ENCODE measurements around the gene CCDC169. TPM values are rescaled to one million over a fixed set of nuclear protein-coding genes. Genes with fewer than 3 reads are reported as not detected.

Gene CCDC169
- total RNA-seq, 1 experiment from 2014 or later = not detected

DNA sequence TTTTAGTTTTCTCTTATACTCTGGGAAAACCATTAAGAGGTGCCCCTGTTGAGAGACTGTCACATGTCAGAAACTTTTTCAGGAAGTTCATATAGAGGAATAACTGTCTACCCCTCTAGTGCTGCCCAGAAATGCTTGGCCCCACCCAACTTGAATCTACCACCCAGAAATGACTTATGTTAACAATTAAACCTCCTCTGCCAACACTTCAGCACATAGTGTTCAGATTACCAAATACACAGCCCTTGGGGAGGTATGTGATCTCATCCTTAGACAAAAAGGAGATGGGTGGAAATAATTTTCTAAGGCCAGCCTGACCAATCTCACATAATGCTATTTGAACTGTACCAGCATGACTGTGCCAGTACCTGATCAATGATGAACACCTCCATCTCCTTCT, 35.6 kb downstream of the CCDC169 start:
- H3K27ac ChIP-seq (ENCODE audit: low read depth, low read length) = no peak overlapping the region
- H3K9me2 ChIP-seq (ENCODE audit: insufficient read depth) = no peaks in the 10 kb centered on the region
- H3K4me3 ChIP-seq (replicated peaks in 1 of 2; ENCODE audit: low read depth in 1 of 2, low read length in 2 of 2) = no peak overlapping the region
- DNase-seq (ENCODE audit: low read depth, low spot score) (no peak), ATAC-seq (no peak)
- peaks cover 5 to 40% of the 10 kb centered on the region in 2 experiments; a peak in 1 of 4 replicates for H3K9me3 ChIP-seq (ENCODE audit: control insufficient read depth in 1 of 2, insufficient read depth in 1 of 2, low read depth in 1 of 2, low read length in 2 of 2)
- H3K4me1 ChIP-seq (ENCODE audit: control insufficient read depth in 1 of 2, insufficient read depth in 2 of 2, low read length in 2 of 2) = no peaks in the 10 kb centered on the region
- intact Hi-C loops (cut with micrococcal nuclease) = no loop called here
- H4K20me1 ChIP-seq (ENCODE audit: insufficient read depth) = no peaks in the 10 kb centered on the region
- H3K9ac ChIP-seq (ENCODE audit: low read length) = no peak overlapping the region
- H3K4me2 ChIP-seq (ENCODE audit: low read length) = no peak overlapping the region
- ChIA-PET CTCF (no interaction called here), POLR2A (no interaction called here), RAD21 (ENCODE audit: low non-redundant PET in 1 of 2, low total read pairs in 2 of 2, uncharacterized antibody in 2 of 2, unreplicated experiment in 2 of 2) (no interaction called here)
- no peak overlapping the region for H2AFZ ChIP-seq (ENCODE audit: low read depth, low read length, poor library complexity, severe bottlenecking)
- no TSS peak for BruUV-seq (replicated peaks)
- no peaks in the 10 kb centered on the region for H3K36me3 ChIP-seq (ENCODE audit: control insufficient read depth in 1 of 2, insufficient read depth in 2 of 2, low read length in 2 of 2)
- H3K79me2 ChIP-seq (ENCODE audit: insufficient read depth, low read length) = no peaks in the 10 kb centered on the region
- H3K27me3 ChIP-seq (ENCODE audit: insufficient read depth, low read length) = no peaks in the 10 kb centered on the region
- TF ChIP-seq ZBTB33 (IDR thresholded peaks at IDR 0.05; ENCODE audit: extremely low read depth, insufficient replicate concordance, low read length) (no peak), SRF (IDR thresholded peaks at IDR 0.05; ENCODE audit: low read depth) (no peak), TCF7L2 (IDR thresholded peaks at IDR 0.05; ENCODE audit: borderline replicate concordance, extremely low read depth, insufficient read depth, insufficient read length) (no peak), FOSL1 (IDR thresholded peaks at IDR 0.05; ENCODE audit: low read depth) (no peak), CBX3 (IDR thresholded peaks at IDR 0.05; ENCODE audit: low read depth) (no peak), EZH2phosphoT487 (IDR thresholded peaks at IDR 0.05; ENCODE audit: borderline replicate concordance) (no peak), ZFX (IDR thresholded peaks at IDR 0.05) (no peak), ELF1 (IDR thresholded peaks at IDR 0.05; ENCODE audit: borderline replicate concordance, low read depth) (no peak), REST (IDR thresholded peaks at IDR 0.05; ENCODE audit: low read depth) (no peak), EZH2 (IDR thresholded peaks at IDR 0.05) (no peak), EGR1 (IDR thresholded peaks at IDR 0.05; ENCODE audit: low read depth) (no peak), JUND (IDR thresholded peaks at IDR 0.05) (no peak), ZNF274 (IDR thresholded peaks at IDR 0.05; ENCODE audit: low read depth, low read length) (no peak), RAD21 (IDR thresholded peaks at IDR 0.05; ENCODE audit: low read depth) (no peak), SIN3A (IDR thresholded peaks at IDR 0.05; ENCODE audit: low read depth) (no peak), CEBPB (IDR thresholded peaks at IDR 0.05; ENCODE audit: low read depth) (no peak), YY1 (IDR thresholded peaks at IDR 0.05; ENCODE audit: extremely low read depth, insufficient replicate concordance, low read depth, low read length) (no peak)
- TF ChIP-seq, protein P1, sequence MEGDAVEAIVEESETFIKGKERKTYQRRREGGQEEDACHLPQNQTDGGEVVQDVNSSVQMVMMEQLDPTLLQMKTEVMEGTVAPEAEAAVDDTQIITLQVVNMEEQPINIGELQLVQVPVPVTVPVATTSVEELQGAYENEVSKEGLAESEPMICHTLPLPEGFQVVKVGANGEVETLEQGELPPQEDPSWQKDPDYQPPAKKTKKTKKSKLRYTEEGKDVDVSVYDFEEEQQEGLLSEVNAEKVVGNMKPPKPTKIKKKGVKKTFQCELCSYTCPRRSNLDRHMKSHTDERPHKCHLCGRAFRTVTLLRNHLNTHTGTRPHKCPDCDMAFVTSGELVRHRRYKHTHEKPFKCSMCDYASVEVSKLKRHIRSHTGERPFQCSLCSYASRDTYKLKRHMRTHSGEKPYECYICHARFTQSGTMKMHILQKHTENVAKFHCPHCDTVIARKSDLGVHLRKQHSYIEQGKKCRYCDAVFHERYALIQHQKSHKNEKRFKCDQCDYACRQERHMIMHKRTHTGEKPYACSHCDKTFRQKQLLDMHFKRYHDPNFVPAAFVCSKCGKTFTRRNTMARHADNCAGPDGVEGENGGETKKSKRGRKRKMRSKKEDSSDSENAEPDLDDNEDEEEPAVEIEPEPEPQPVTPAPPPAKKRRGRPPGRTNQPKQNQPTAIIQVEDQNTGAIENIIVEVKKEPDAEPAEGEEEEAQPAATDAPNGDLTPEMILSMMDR (IDR thresholded peaks at IDR 0.05 in 2 of 3, conservative IDR thresholded peaks at IDR 0.05 in 1 of 3; ENCODE audit: borderline replicate concordance in 1 of 3, insufficient read depth in 1 of 3, low read depth in 2 of 3, low read length in 2 of 3) = no peak
- TF ChIP-seq, protein P2, sequence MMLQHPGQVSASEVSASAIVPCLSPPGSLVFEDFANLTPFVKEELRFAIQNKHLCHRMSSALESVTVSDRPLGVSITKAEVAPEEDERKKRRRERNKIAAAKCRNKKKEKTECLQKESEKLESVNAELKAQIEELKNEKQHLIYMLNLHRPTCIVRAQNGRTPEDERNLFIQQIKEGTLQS (IDR thresholded peaks at IDR 0.05) = no peak
